Stimulated activated CD8-positive, alpha-beta memory T cell treated with anti-CD3 and anti-CD28 coated beads, Interleukin-15, amount 100 ng/mL, for 4 hours (primary cell): Measurements from ENCODE around the gene CD200.

Experiments
- DNase-seq, 2 donors: peaks; one replicate each; pipeline ENCODE4 v3.0.0-alpha.2; 2020; ENCODE audit warnings: low read depth in 2 of 2

Gene CD200

DNA sequence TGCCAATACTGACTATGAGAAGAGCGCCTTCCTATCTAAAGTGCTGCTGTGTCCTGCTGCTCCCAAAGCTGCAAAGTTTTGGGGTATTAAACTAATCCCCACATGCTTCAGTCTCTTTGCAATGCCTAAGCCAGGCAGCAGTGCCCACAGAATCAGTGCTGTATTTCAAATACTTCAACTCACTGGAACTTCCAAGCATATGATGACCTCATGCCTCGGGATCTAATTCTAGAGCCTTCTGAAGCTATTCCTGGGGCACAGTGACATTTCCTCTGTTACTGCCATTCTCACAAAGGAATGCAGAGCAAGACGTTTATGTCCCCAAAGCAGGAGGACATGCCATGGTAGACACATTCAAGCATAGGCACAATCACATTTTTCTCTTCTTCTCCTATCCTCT lies 78.5 kb downstream of the CD200 start:
- DNase-seq = no peak
